HCT116 (cell line): ENCODE data around the gene PRND. TPM values are rescaled to one million over a fixed set of nuclear protein-coding genes. Genes with fewer than 3 reads are reported as not detected.

Source experiments
- ATAC-seq: fragments of 200-7000 bp; cut with Tn5 transposase; 2 replicates; pipeline ENCODE4 v1.9.1; 2020; ENCODE audit warnings: mild to moderate bottlenecking, moderate library complexity
- BruUV-seq: library from RNA; stranded (reverse); fragments of 400-500 nt; replicated peaks from 2 replicates; lab custom pipeline; 2021; lab: Mats Ljungman, UMichigan
- CTCF ChIA-PET: fragments of 300-600 bp; sonication (Branson Sonifier 250); formaldehyde crosslinking; loops from one replicate; lab custom pipeline; 2021; ENCODE audit warnings: antibody characterized with exemption; lab: Charles Lee
- POLR2A ChIA-PET: fragments of 300-600, 350-600 bp; sonication (Branson Sonifier 250); formaldehyde crosslinking; loops from one replicate; lab custom pipeline; 2021; ENCODE audit warnings: antibody characterized with exemption; lab: Charles Lee
- RAD21 ChIA-PET, 2 experiments: fragments of 300-600 bp; sonication (Branson Sonifier 250); formaldehyde crosslinking; loops; one replicate each; lab custom pipeline; 2023; ENCODE audit warnings: low total read pairs in 2 of 2; ENCODE audit not compliant: uncharacterized antibody in 2 of 2, unreplicated experiment in 2 of 2, low non-redundant PET in 1 of 2; lab: Charles Lee
- DNase-seq: peaks from one replicate; pipeline ENCODE4 v3.0.0-alpha.2; 2010; ENCODE audit warnings: low read depth, low spot score
- H2AFZ ChIP-seq: fragments of 200-600 bp; shearing (Covaris generic), sonication (generic); 2 replicates; pipeline ENCODE4 v1.6.1; 2017; ENCODE audit warnings: low read depth, mixed run types, mixed read lengths, antibody characterized with exemption, low read length; ENCODE audit not compliant: poor library complexity, severe bottlenecking
- H3K27ac ChIP-seq: 2 replicates; pipeline ENCODE4 v1.5.1; 2012; ENCODE audit warnings: low read depth, low read length
- H3K27me3 ChIP-seq: fragments of 200-600 bp; sonication (generic); 2 replicates; pipeline ENCODE4 v1.6.1; 2016; ENCODE audit warnings: mixed run types, low read length, mixed read lengths; ENCODE audit not compliant: insufficient read depth
- H3K36me3 ChIP-seq, 2 experiments: fragments of 200-500 bp in 1 of 2; fragments of 200-600 bp in 1 of 2; sonication (Bioruptor generic) in 1 of 2; sonication (generic) in 1 of 2; 2 replicates each; pipeline versions ENCODE4 v1.5.1 to v1.6.1; 2014 to 2016; ENCODE audit warnings: low read length in 2 of 2, inconsistent platforms in 1 of 2, mixed read lengths in 1 of 2, mixed run types in 1 of 2; ENCODE audit not compliant: insufficient read depth in 2 of 2, control insufficient read depth in 1 of 2
- H3K4me1 ChIP-seq, 2 experiments: fragments of 200-600 bp in 1 of 2; sonication (generic) in 1 of 2; 2 replicates each; pipeline versions ENCODE4 v1.5.1 to v1.6.1; 2012 to 2017; ENCODE audit warnings: low read length in 2 of 2, inconsistent platforms in 1 of 2, mild to moderate bottlenecking in 1 of 2, mixed read lengths in 1 of 2, mixed run types in 1 of 2, moderate library complexity in 1 of 2; ENCODE audit not compliant: insufficient read depth in 2 of 2, control insufficient read depth in 1 of 2
- H3K4me2 ChIP-seq: fragments of 200-600 bp; sonication (generic); 2 replicates; pipeline ENCODE4 v1.6.1; 2017; ENCODE audit warnings: mixed run types, low read length, mixed read lengths
- H3K4me3 ChIP-seq, 2 experiments: fragments of 200-600 bp in 1 of 2; sonication (generic) in 1 of 2; replicated peaks in 1 of 2; 2 replicates each; pipeline ENCODE4 v1.5.1; 2011 to 2016; ENCODE audit warnings: low read length in 2 of 2, control low read depth in 1 of 2, low read depth in 1 of 2, mild to moderate bottlenecking in 1 of 2, mixed read lengths in 1 of 2, mixed run types in 1 of 2
- H3K79me2 ChIP-seq: fragments of 200-600 bp; sonication (generic); 2 replicates; pipeline ENCODE4 v1.6.1; 2017; ENCODE audit warnings: mild to moderate bottlenecking, mixed run types, low read length, moderate library complexity, mixed read lengths; ENCODE audit not compliant: insufficient read depth
- H3K9ac ChIP-seq: fragments of 200-600 bp; sonication (generic); 2 replicates; pipeline ENCODE4 v1.6.1; 2016; ENCODE audit warnings: low read length, mixed read lengths
- H3K9me2 ChIP-seq: fragments of 200-600 bp; sonication (generic), shearing (Covaris generic); 2 replicates; pipeline ENCODE4 v1.6.1; 2017; ENCODE audit warnings: mixed run types, mild to moderate bottlenecking, moderate library complexity; ENCODE audit not compliant: insufficient read depth
- H3K9me3 ChIP-seq, 2 experiments: fragments of 200-500 bp in 1 of 2; fragments of 200-600 bp in 1 of 2; sonication (Bioruptor generic) in 1 of 2; sonication (generic) in 1 of 2; 2 replicates each; pipeline ENCODE4 v1.6.1; 2014 to 2017; ENCODE audit warnings: low read length in 2 of 2, mixed read lengths in 2 of 2, inconsistent platforms in 1 of 2, low read depth in 1 of 2, mild to moderate bottlenecking in 1 of 2, mixed run types in 1 of 2, moderate library complexity in 1 of 2; ENCODE audit not compliant: control insufficient read depth in 1 of 2, insufficient read depth in 1 of 2
- H4K20me1 ChIP-seq: fragments of 200-600 bp; sonication (generic), shearing (Covaris generic); 2 replicates; pipeline ENCODE4 v1.6.1; 2017; ENCODE audit warnings: mixed run types, mild to moderate bottlenecking, moderate library complexity; ENCODE audit not compliant: insufficient read depth
- CBX3 ChIP-seq: IDR thresholded peaks from 2 replicates; pipeline ENCODE4 v1.6.1; 2012; ENCODE audit warnings: low read depth
- CEBPB ChIP-seq: IDR thresholded peaks from 2 replicates; pipeline ENCODE4 v1.6.1; 2012; ENCODE audit warnings: low read depth
- EGR1 ChIP-seq: IDR thresholded peaks from 2 replicates; pipeline ENCODE4 v1.6.1; 2012; ENCODE audit warnings: low read depth
- EZH2phosphoT487 ChIP-seq: fragments of 200-600 bp; IDR thresholded peaks from 2 replicates; pipeline ENCODE4 v1.6.1; 2018; ENCODE audit warnings: antibody characterized with exemption, borderline replicate concordance
- MAX ChIP-seq: IDR thresholded peaks from 2 replicates; pipeline ENCODE4 v1.6.1; 2012
- SIN3A ChIP-seq: IDR thresholded peaks from 2 replicates; pipeline ENCODE4 v1.6.1; 2012; ENCODE audit warnings: low read depth
- SRF ChIP-seq: IDR thresholded peaks from 2 replicates; pipeline ENCODE4 v1.6.1; 2012; ENCODE audit warnings: low read depth
- ZNF274 ChIP-seq: fragments of 200-500 bp; sonication (Bioruptor generic); IDR thresholded peaks from 2 replicates; pipeline ENCODE4 v1.6.1; 2014; ENCODE audit warnings: mild to moderate bottlenecking, low read depth, low read length, inconsistent platforms
- intact Hi-C: fragments of 100-400 bp; cut with micrococcal nuclease; formaldehyde crosslinking; loops from 2 replicates; pipeline ENCODE4 v1.10.0; 2022
- total RNA-seq: library from RNA; stranded (reverse); gene quantifications from one replicate; pipeline ENCODE4 v1.2.1, GENCODE V29; 2021; ENCODE audit not compliant: unreplicated experiment
- TF ChIP-seq, protein P1 (sequence below): IDR thresholded peaks from 2 replicates; pipeline ENCODE4 v1.6.1; 2012; ENCODE audit warnings: low read depth
- TF ChIP-seq, protein P2 (sequence below): IDR thresholded peaks from 2 replicates; pipeline ENCODE4 v1.6.1; 2012
- TF ChIP-seq, protein P3 (sequence below): IDR thresholded peaks from 2 replicates; pipeline ENCODE4 v1.6.1; 2011; ENCODE audit warnings: mild to moderate bottlenecking, low read length, moderate library complexity; ENCODE audit not compliant: insufficient replicate concordance; ENCODE audit errors: extremely low read depth

PRND gene
- total RNA-seq, 1 experiment from 2014 or later, result not detected

DNA sequence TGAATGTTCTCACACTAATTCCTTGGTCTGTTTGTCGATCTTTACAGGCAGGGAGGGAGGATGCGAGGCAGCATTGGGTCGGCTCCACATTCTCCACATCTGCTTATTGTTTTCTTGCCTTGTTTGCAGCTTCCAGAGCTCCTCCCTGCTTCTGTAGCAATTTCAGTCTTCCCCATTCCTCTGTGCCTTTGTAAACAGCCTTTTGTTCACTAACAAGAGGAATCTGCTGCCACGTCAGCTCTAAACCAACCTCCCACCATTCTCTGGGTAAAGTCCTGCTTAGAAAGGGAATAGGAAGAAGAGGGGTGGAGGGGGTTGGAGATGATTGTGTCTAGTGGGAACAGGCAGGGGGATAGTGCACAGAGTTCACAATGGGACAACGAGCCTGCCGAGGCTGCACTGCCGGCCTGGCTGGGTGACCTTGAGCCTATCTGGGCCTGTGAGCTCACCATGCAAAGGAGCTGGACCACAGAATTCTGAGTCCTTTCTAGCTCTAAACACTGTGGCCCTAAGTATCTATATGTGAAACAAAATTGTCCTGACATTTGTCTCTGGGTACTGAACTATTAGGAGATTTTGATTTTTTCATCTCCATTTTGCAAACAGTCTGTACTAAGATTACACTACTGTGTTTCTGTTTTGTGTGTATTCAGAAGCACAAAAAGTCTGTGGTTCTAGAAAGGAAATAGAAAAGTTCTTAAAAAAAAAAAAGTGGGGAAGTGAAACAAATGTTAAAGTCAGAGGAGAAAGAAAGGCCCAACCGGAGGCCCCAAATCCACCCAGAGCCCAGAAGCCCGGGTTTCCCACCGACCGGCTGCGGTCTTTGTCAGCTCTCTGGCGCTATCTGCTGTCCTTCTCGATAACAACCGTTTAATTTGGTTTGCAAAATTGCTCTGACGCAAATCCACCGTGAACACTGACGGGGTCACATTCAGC, 1.4 kb upstream of the PRND start (continued):
- TF ChIP-seq, protein P1, sequence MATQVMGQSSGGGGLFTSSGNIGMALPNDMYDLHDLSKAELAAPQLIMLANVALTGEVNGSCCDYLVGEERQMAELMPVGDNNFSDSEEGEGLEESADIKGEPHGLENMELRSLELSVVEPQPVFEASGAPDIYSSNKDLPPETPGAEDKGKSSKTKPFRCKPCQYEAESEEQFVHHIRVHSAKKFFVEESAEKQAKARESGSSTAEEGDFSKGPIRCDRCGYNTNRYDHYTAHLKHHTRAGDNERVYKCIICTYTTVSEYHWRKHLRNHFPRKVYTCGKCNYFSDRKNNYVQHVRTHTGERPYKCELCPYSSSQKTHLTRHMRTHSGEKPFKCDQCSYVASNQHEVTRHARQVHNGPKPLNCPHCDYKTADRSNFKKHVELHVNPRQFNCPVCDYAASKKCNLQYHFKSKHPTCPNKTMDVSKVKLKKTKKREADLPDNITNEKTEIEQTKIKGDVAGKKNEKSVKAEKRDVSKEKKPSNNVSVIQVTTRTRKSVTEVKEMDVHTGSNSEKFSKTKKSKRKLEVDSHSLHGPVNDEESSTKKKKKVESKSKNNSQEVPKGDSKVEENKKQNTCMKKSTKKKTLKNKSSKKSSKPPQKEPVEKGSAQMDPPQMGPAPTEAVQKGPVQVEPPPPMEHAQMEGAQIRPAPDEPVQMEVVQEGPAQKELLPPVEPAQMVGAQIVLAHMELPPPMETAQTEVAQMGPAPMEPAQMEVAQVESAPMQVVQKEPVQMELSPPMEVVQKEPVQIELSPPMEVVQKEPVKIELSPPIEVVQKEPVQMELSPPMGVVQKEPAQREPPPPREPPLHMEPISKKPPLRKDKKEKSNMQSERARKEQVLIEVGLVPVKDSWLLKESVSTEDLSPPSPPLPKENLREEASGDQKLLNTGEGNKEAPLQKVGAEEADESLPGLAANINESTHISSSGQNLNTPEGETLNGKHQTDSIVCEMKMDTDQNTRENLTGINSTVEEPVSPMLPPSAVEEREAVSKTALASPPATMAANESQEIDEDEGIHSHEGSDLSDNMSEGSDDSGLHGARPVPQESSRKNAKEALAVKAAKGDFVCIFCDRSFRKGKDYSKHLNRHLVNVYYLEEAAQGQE, result no peak
- no peak for TF ChIP-seq EZH2phosphoT487
- TF ChIP-seq, protein P2, sequence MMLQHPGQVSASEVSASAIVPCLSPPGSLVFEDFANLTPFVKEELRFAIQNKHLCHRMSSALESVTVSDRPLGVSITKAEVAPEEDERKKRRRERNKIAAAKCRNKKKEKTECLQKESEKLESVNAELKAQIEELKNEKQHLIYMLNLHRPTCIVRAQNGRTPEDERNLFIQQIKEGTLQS, result no peak

DNA sequence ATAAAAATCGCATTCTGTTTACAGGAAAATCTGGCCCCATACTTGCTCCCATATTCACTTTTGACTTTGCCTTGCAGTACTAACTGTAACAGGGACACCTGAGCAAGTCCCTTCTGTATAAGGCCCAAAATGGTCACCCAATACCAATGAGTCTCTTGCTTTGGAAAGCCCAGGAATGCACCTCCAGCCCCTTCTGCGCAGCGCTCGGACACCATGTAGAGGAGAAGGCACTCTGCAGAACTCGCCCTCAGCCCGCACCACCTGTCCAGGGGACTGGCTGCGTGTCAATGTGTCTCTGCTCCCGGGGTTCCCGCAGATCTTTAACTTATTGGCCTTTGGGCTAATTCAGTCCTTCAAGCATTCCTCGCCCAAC, 746 bp upstream of the PRND start:
- no peaks in the 10 kb centered on the region for H4K20me1 ChIP-seq
- no peaks in the 10 kb centered on the region for H3K9me3 ChIP-seq
- H3K4me3 ChIP-seq, result no peak overlapping the region
- TF ChIP-seq SIN3A (no peak), SRF (no peak), CEBPB (no peak), CBX3 (no peak), MAX (no peak), ZNF274 (no peak), EGR1 (no peak)
- TF ChIP-seq, protein P3, sequence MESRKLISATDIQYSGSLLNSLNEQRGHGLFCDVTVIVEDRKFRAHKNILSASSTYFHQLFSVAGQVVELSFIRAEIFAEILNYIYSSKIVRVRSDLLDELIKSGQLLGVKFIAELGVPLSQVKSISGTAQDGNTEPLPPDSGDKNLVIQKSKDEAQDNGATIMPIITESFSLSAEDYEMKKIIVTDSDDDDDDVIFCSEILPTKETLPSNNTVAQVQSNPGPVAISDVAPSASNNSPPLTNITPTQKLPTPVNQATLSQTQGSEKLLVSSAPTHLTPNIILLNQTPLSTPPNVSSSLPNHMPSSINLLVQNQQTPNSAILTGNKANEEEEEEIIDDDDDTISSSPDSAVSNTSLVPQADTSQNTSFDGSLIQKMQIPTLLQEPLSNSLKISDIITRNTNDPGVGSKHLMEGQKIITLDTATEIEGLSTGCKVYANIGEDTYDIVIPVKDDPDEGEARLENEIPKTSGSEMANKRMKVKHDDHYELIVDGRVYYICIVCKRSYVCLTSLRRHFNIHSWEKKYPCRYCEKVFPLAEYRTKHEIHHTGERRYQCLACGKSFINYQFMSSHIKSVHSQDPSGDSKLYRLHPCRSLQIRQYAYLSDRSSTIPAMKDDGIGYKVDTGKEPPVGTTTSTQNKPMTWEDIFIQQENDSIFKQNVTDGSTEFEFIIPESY, result no peak
- H3K79me2 ChIP-seq, result no peaks in the 10 kb centered on the region
- POLR2A ChIA-PET, result no interaction called here
- DNase-seq, result no peak
- H3K27ac ChIP-seq, result no peak overlapping the region
- H2AFZ ChIP-seq, result peak overlapping the region; percentile 81
- H3K4me1 ChIP-seq, result peaks cover 0 to 7% of the 10 kb centered on the region in 2 experiments; a peak in 1 of 4 replicates
- H3K36me3 ChIP-seq, result no peaks in the 10 kb centered on the region
- RAD21 ChIA-PET, result interaction anchor here (0.9 to 1.2 kb wide), 3 partner anchors 107 to 120 kb away, joined by 3 to 5 read pairs (median 4); no protein-coding TSS in a partner anchor
- peak overlapping the region; percentile 46 for H3K4me2 ChIP-seq
- peak; percentile 53 for ATAC-seq
- no TSS peak for BruUV-seq
- no peaks in the 10 kb centered on the region for H3K9me2 ChIP-seq
- H3K9ac ChIP-seq, result no peak overlapping the region
- H3K27me3 ChIP-seq, result no peaks in the 10 kb centered on the region
- intact Hi-C loops, result loop anchor here (1.0 to 2.0 kb wide), 3 partner anchors 107 to 612 kb away; no protein-coding TSS in a partner anchor
- CTCF ChIA-PET, result interaction anchor here (5.1 kb wide), 1 partner anchor 107 kb away, joined by 50 read pairs; no protein-coding TSS in a partner anchor
